Ovary (tissue), 9 donors: ENCODE data around the gene DNAAF1. TPM values are rescaled to one million over a fixed set of nuclear protein-coding genes. Genes with fewer than 3 reads are reported as not detected.

Source experiments
- DNase-seq, 5 donors: peaks; one replicate each; pipeline ENCODE4 v3.0.0-alpha.2; 2019 to 2020
- H3K27ac ChIP-seq, 2 donors: fragments of 200-600 bp; one replicate each; pipeline versions ENCODE4 v1.5.1 to v1.8.0; 2019 to 2022
- H3K27me3 ChIP-seq: fragments of 200-600 bp; one replicate; pipeline ENCODE4 v1.8.0; 2022
- H3K36me3 ChIP-seq: fragments of 200-600 bp; sonication (generic); one replicate; pipeline ENCODE4 v1.5.1; 2019
- H3K4me1 ChIP-seq: one replicate; pipeline ENCODE4 v1.8.1; 2013; ENCODE audit warnings: mild to moderate bottlenecking, moderate library complexity; ENCODE audit not compliant: insufficient read depth
- H3K4me3 ChIP-seq: fragments of 200-600 bp; sonication (generic); one replicate; pipeline ENCODE4 v1.5.1; 2017
- H3K9me3 ChIP-seq, 2 donors: fragments of 200-600 bp in 1 of 2; sonication (generic) in 1 of 2; one replicate each; pipeline versions ENCODE4 v1.5.1 to v1.8.1; 2013 to 2019; ENCODE audit warnings: mild to moderate bottlenecking in 1 of 2, moderate library complexity in 1 of 2
- EP300 ChIP-seq: sonication (generic); formaldehyde crosslinking; IDR thresholded peaks from one replicate; pipeline ENCODE4 v1.6.1; 2017; ENCODE audit warnings: antibody characterized with exemption
- POLR2A ChIP-seq: fragments of 450-650 bp; IDR thresholded peaks from one replicate; pipeline ENCODE4 v1.6.1; 2017; ENCODE audit warnings: antibody characterized with exemption, mild to moderate bottlenecking, moderate library complexity
- WGBS, 3 donors: extraction: QIAGEN DNeasy Blood & Tissue Kit in 1 of 3; methylation state at CpG; one replicate each; pipeline versions ENCODE4 v1.1.5 to v1.1.7; 2013 to 2017; 5-methylcytosine and 5-hydroxymethylcytosine counted together
- intact Hi-C, 4 donors: fragments of 100-400 bp; cut with DNase I; formaldehyde crosslinking; loops; one replicate each; pipeline versions ENCODE4 v1.11.0 to v1.15.1; 2022 to 2023
- polyA plus RNA-seq, 2 donors: library from polyadenylated mRNA; stranded (reverse); fragments of 200-250 nt in 1 of 2; fragments of 350-450 nt in 1 of 2; fragmentation: Illumina TruSeq in 1 of 2; extraction: RNeasy Lipid Tissue Mini Kit (QIAGEN cat#74804) in 1 of 2; gene quantifications; one replicate each; pipeline ENCODE4 v1.2.3, GENCODE V29; 2013 to 2014
- total RNA-seq, 7 donors: library from RNA; depleted of rRNA in 2 of 7; stranded (reverse); fragments of >200 nt in 2 of 7; fragmentation: NEBNext Ultra II Directional in 3 of 7; extraction: Animal tissue kit (Norgen Biotek cat#: 25700) in 3 of 7; gene quantifications; one replicate each; pipeline versions ENCODE4 v1.1.0 to v1.2.4, GENCODE V29; 2016 to 2023
- TF ChIP-seq, protein P1 (sequence below), 3 donors: fragments of 450-650 bp in 2 of 3; fragments of 200-600 bp in 1 of 3; IDR thresholded peaks; one replicate each; pipeline versions ENCODE4 v1.5.1 to v1.8.0; 2016 to 2022; ENCODE audit warnings: antibody characterized with exemption in 3 of 3, mild to moderate bottlenecking in 1 of 3
- donor health status: DM: no; HTN: no; CAD: no; lungs with moderate emphysema.
- donor health status: DM: no; HTN: no; CAD: no.
- donor health status: Bipolar disorder and iron deficiency.
- donor health status: DM: yes; HTN: yes; CAD: no.
- donor health status: DM: no; HTN: no; CAD: no.
- donor health status: DM: yes; HTN: yes; CAD: no.

Gene DNAAF1
- total and polyA plus RNA-seq, 9 donors = 0.33 to 42.6 (median 1.8) TPM

DNA sequence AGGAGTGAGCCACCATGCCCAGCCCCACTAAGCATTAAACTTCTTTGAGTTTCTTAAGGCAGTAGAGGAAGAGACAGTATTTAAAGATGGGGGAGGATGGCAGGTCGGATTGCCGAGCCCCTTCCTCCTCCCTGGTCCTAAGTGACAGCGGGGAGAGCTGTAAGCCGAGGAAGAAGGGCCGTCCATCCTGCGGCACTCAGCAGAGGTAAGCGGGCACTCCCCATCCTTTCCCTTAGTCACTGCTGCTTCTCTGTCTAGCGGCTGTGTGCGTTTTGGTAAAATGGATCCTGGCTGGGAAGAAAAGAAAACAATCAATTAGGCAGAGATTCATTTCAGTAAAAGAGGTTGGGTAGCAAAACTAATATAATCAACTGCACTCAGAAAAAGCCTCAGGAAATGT, 13.9 kb downstream of the DNAAF1 start:
- Histone ChIP-seq H3K27me3 (no peaks in the 10 kb centered on the region), H3K4me3 (no peak overlapping the region), H3K4me1 (peaks cover 1% of the 10 kb centered on the region), H3K36me3 (no peaks in the 10 kb centered on the region), H3K27ac (no peak overlapping the region), H3K9me3 (no peaks in the 10 kb centered on the region)
- DNase-seq = no peak
- TF ChIP-seq POLR2A (no peak), EP300 (no peak)
- TF ChIP-seq, protein P1, sequence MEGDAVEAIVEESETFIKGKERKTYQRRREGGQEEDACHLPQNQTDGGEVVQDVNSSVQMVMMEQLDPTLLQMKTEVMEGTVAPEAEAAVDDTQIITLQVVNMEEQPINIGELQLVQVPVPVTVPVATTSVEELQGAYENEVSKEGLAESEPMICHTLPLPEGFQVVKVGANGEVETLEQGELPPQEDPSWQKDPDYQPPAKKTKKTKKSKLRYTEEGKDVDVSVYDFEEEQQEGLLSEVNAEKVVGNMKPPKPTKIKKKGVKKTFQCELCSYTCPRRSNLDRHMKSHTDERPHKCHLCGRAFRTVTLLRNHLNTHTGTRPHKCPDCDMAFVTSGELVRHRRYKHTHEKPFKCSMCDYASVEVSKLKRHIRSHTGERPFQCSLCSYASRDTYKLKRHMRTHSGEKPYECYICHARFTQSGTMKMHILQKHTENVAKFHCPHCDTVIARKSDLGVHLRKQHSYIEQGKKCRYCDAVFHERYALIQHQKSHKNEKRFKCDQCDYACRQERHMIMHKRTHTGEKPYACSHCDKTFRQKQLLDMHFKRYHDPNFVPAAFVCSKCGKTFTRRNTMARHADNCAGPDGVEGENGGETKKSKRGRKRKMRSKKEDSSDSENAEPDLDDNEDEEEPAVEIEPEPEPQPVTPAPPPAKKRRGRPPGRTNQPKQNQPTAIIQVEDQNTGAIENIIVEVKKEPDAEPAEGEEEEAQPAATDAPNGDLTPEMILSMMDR (IDR thresholded peaks at IDR 0.05) = no peak
- WGBS, 3 donors = 26 to 33% (median 32%) methylated on average over 9 of the region's 9 CpGs
- intact Hi-C loops = no loop called here

DNA sequence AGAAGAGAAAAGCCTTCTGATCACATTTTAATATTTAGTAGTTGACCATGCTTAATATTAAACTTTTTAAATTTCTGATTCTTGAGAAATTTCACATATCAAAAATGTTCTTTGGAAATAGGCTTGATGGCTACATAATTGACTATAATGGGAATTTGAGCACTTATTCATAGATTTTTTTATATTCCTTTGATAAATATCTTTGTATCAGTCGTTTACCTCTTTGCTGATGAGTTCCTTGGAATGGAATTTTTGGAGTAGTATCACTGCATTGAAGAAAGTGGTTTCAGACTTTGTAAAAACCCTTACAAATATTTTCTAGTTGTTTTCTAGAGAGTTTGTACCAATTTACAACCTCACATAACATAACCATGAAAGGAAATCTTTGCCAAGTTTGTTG, 14.7 kb downstream of the DNAAF1 start:
- DNase-seq = no peak
- WGBS, 3 donors = 36 to 57% (median 46%) methylated on average over 1 of the region's 1 CpG
- TF ChIP-seq EP300 = no peak
- TF ChIP-seq, protein P1 (IDR thresholded peaks at IDR 0.05) = no peak
- no peak for TF ChIP-seq POLR2A
- intact Hi-C loops = no loop called here
- Histone ChIP-seq H3K4me1 (no peaks in the 10 kb centered on the region), H3K4me3 (no peak overlapping the region), H3K9me3 (no peaks in the 10 kb centered on the region), H3K27ac (no peak overlapping the region), H3K27me3 (no peaks in the 10 kb centered on the region), H3K36me3 (no peaks in the 10 kb centered on the region)

DNA sequence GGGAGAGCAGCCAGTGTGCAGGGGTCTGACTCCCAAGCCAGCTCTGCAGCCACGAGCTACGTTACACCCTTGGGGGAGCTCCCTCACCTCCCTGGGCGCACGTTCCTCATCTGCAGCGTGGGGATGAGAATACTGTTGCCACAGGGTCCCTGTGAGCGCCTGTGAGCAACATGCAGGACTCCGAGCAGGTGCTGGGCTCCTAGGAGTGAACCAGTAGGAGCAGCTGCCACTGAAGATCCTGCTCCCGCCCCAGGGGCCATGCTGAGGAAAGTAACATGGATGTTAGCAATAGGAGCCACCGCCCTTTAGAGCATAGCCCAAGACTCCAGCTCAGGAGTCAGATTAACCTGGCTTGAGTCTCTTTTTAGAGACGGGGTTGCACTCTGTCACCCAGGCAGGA, 15.9 kb downstream of the DNAAF1 start:
- Histone ChIP-seq H3K36me3 (no peaks in the 10 kb centered on the region), H3K4me3 (no peak overlapping the region), H3K27ac (no peak overlapping the region), H3K9me3 (no peaks in the 10 kb centered on the region), H3K4me1 (no peaks in the 10 kb centered on the region), H3K27me3 (no peaks in the 10 kb centered on the region)
- intact Hi-C loops = no loop called here
- 85 to 88% (median 87%) methylated on average over 9 to 10 of the region's 10 CpGs for WGBS, 3 donors
- no peak for DNase-seq
- TF ChIP-seq, protein P1 (IDR thresholded peaks at IDR 0.05) = no peak

DNA sequence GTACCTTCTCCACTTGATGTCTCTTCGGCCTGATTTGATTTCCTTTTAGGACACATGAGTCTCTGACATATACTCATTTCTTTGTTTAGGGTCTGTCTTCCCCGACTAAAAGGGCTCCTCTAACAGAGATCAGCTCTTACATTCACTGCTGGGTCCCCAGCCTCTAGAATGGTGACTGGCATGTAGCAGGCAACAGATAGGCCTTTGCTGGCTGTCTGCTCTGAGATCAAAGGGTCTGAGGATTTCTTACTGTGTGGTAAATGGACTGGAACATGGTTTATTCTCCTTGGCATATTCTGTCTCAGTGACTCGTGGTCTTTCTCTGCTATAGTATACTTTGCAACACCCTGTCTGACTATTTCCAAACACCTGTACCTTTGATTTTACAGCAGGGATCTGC, 16.7 kb downstream of the DNAAF1 start:
- DNase-seq = no peak
- H3K4me3 ChIP-seq = no peak overlapping the region
- H3K9me3 ChIP-seq = no peaks in the 10 kb centered on the region
- no peaks in the 10 kb centered on the region for H3K36me3 ChIP-seq
- WGBS, 3 donors = 57 to 62% (median 59%) methylated on average over 3 of the region's 3 CpGs
- no peaks in the 10 kb centered on the region for H3K27me3 ChIP-seq
- no peaks in the 10 kb centered on the region for H3K4me1 ChIP-seq
- TF ChIP-seq POLR2A (no peak), EP300 (no peak)
- TF ChIP-seq, protein P1 (IDR thresholded peaks at IDR 0.05) = no peak
- intact Hi-C loops = no loop called here
- H3K27ac ChIP-seq = no peak overlapping the region

DNA sequence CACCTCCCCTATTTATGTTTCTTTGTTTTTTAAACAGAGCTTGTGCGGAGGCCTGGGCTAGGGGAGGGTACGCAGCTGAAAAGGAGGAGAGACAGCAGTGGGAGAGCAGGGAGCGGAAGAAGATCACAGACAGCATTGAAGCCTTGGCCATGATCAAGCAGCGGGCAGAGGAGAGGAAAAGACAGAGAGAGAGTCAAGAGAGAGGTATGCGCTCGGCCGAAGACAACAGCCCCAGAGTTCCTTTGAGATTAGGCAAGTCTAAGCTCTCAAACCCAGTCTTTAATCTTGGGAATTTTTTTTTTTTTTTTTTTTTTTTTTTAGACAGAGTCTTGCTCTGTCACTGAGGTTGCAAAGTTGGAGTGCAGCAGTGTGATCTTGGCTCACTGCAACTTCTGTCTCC, 20.6 kb downstream of the DNAAF1 start:
- no peaks in the 10 kb centered on the region for H3K27me3 ChIP-seq
- H3K27ac ChIP-seq = no peak overlapping the region
- no peaks in the 10 kb centered on the region for H3K9me3 ChIP-seq
- H3K4me3 ChIP-seq = no peak overlapping the region
- H3K36me3 ChIP-seq = no peaks in the 10 kb centered on the region
- H3K4me1 ChIP-seq = no peaks in the 10 kb centered on the region
- DNase-seq = no peak
- WGBS, 3 donors = 55 to 57% (median 56%) methylated on average over 7 of the region's 7 CpGs
- intact Hi-C loops = no loop called here
- TF ChIP-seq EP300 = no peak
- TF ChIP-seq, protein P1 (IDR thresholded peaks at IDR 0.05) = no peak
- TF ChIP-seq POLR2A = no peak
